ENCODE measurements around the gene LRRC27.

GRCh38 chr10:132307823-132308586, 24.0 kb upstream of the LRRC27 start, which contains the start of gene STK32C:
- TF ChIP-seq CTCF (conservative IDR thresholded peaks at IDR 0.05; ENCODE audit: low read depth, low read length): no peak
- TF ChIP-seq RFX5 (IDR thresholded peaks at IDR 0.05; ENCODE audit: low read depth, low read length): no peak
- no peak for TF ChIP-seq MXI1 (IDR thresholded peaks at IDR 0.05; ENCODE audit: borderline replicate concordance, low read depth, low read length)
- no peak for TF ChIP-seq POLR2A (IDR thresholded peaks at IDR 0.05; ENCODE audit: low read depth, low read length)
- TF ChIP-seq RAD21 (IDR thresholded peaks at IDR 0.05; ENCODE audit: low read length): no peak; the same call in 1 of the 2 replicates
- TF ChIP-seq USF2 (IDR thresholded peaks at IDR 0.05; ENCODE audit: low read depth, low read length): no peak
- no peak for TF ChIP-seq MAFK (IDR thresholded peaks at IDR 0.05; ENCODE audit: low read depth, low read length)
- peak; percentile 28; the same call in 1 of the 2 replicates for TF ChIP-seq MAZ (IDR thresholded peaks at IDR 0.05; ENCODE audit: borderline replicate concordance, low read depth, low read length)
- no peak for TF ChIP-seq BHLHE40 (IDR thresholded peaks at IDR 0.05; ENCODE audit: low read depth, low read length)
